ENCODE data around the gene WAPL. TPM values are rescaled to one million over a fixed set of nuclear protein-coding genes. Genes with fewer than 3 reads are reported as not detected.
"Not testable (repeated sequence)": the region's sequence is repeated elsewhere in the genome, so short reads cannot be mapped to it uniquely, and the experiment has no call there.

WAPL gene
- total RNA-seq, 1 donor from 2014 or later, result 79.4 TPM

GRCh38 chr10:86389441-86390193, 132.0 kb downstream of the WAPL start:
- peak; percentile 24 for TF ChIP-seq CTCF (IDR thresholded peaks at IDR 0.05)
- no peak for TF ChIP-seq EZH2phosphoT487 (IDR thresholded peaks at IDR 0.05)
- no peak for TF ChIP-seq EZH2 (IDR thresholded peaks at IDR 0.05)
- Histone ChIP-seq H3K79me2 (ENCODE audit: low read depth) (no peaks in the 10 kb centered on the region), H3K9ac (no peak overlapping the region), H3K27me3 (peaks cover 54% of the 10 kb centered on the region), H3K4me1 (peaks cover 16% of the 10 kb centered on the region), H3K4me3 (peak overlapping the region; percentile 60), H3K27ac (no peak overlapping the region), H2AFZ (replicated peaks) (peak overlapping the region; percentile 82), H3K36me3 (no peaks in the 10 kb centered on the region), H3F3A (ENCODE audit: low read depth) (peaks cover 10% of the 10 kb centered on the region), H3K9me3 (ENCODE audit: low read depth) (no peaks in the 10 kb centered on the region), H3K4me2 (peak overlapping the region; percentile 86), H4K20me1 (ENCODE audit: low read depth) (no peaks in the 10 kb centered on the region)
- peaks cover 17% of the 10 kb centered on the region for H3K27me3 Mint-ChIP-seq (ENCODE audit: insufficient read depth, low read depth)
- H3K4me3 Mint-ChIP-seq, result peak overlapping the region; percentile 79
- H3K4me1 Mint-ChIP-seq, result peaks cover 28% of the 10 kb centered on the region
- no peaks in the 10 kb centered on the region for H3K36me3 Mint-ChIP-seq
- peaks cover 4% of the 10 kb centered on the region for H3K9me3 Mint-ChIP-seq
- no peak overlapping the region for H3K27ac Mint-ChIP-seq
- peak; percentile 90 for DNase-seq (ENCODE audit: low spot score)

GRCh38 chr10:86389109-86389440, 132.5 kb downstream of the WAPL start:
- not testable (repeated sequence) for H3K27ac ChIP-seq; DNase-seq (ENCODE audit: low spot score); H3K9ac ChIP-seq; H3K79me2 ChIP-seq (ENCODE audit: low read depth); H3K9me3 ChIP-seq (ENCODE audit: low read depth); H3K36me3 Mint-ChIP-seq; H4K20me1 ChIP-seq (ENCODE audit: low read depth); H3F3A ChIP-seq (ENCODE audit: low read depth); H3K27ac Mint-ChIP-seq; H3K9me3 Mint-ChIP-seq; H3K36me3 ChIP-seq
- Mint-ChIP-seq H3K4me1 (peaks cover 28% of the 10 kb centered on the region), H3K4me3 (peak overlapping the region; percentile 79), H3K27me3 (ENCODE audit: insufficient read depth, low read depth) (peaks cover 19% of the 10 kb centered on the region)
- Histone ChIP-seq H3K27me3 (peaks cover 52% of the 10 kb centered on the region), H3K4me1 (peaks cover 16% of the 10 kb centered on the region), H3K4me3 (peak overlapping the region; percentile 60), H2AFZ (replicated peaks) (peak overlapping the region; percentile 82), H3K4me2 (peak overlapping the region; percentile 86)

GRCh38 chr10:86388119-86388704, 133.4 kb downstream of the WAPL start:
- Mint-ChIP-seq H3K27ac (no peak overlapping the region), H3K36me3 (no peaks in the 10 kb centered on the region), H3K27me3 (ENCODE audit: insufficient read depth, low read depth) (peaks cover 19% of the 10 kb centered on the region), H3K4me1 (peaks cover 24% of the 10 kb centered on the region), H3K9me3 (peaks cover 4% of the 10 kb centered on the region), H3K4me3 (no peak overlapping the region)
- Histone ChIP-seq H3K79me2 (ENCODE audit: low read depth) (no peaks in the 10 kb centered on the region), H2AFZ (replicated peaks) (no peak overlapping the region), H3K4me3 (no peak overlapping the region), H3K27ac (no peak overlapping the region), H3K36me3 (no peaks in the 10 kb centered on the region), H3K27me3 (peaks cover 45% of the 10 kb centered on the region), H3K4me2 (peak overlapping the region; percentile 16), H3K9ac (no peak overlapping the region), H3F3A (ENCODE audit: low read depth) (peaks cover 10% of the 10 kb centered on the region), H3K9me3 (ENCODE audit: low read depth) (no peaks in the 10 kb centered on the region), H3K4me1 (peaks cover 16% of the 10 kb centered on the region), H4K20me1 (ENCODE audit: low read depth) (no peaks in the 10 kb centered on the region)
- TF ChIP-seq EZH2phosphoT487 (IDR thresholded peaks at IDR 0.05) (no peak), CTCF (IDR thresholded peaks at IDR 0.05) (no peak), EZH2 (IDR thresholded peaks at IDR 0.05) (no peak)
- no peak for DNase-seq (ENCODE audit: low spot score)
